HEK293 (cell line): ENCODE measurements around the gene SAMHD1.

Source experiments
- KLF9 ChIP-seq: fragments of 450-650 bp; formaldehyde crosslinking; IDR thresholded peaks from 2 replicates; pipeline ENCODE4 v1.5.1; 2016; ENCODE audit warnings: missing biosample characterization, missing genetic modification characterization, low read depth
- SP2 ChIP-seq: fragments of 450-650 bp; formaldehyde crosslinking; IDR thresholded peaks from 2 replicates; pipeline ENCODE4 v1.5.1; 2016; ENCODE audit warnings: missing biosample characterization, missing genetic modification characterization
- ZNF121 ChIP-seq: fragments of 450-650 bp; formaldehyde crosslinking; IDR thresholded peaks from 2 replicates; pipeline ENCODE4 v1.5.1; 2016; ENCODE audit warnings: missing biosample characterization, missing genetic modification characterization
- ZNF184 ChIP-seq: fragments of 450-650 bp; IDR thresholded peaks from 2 replicates; pipeline ENCODE4 v1.5.1; 2018; ENCODE audit warnings: missing biosample characterization, mild to moderate bottlenecking, missing genetic modification characterization
- TF ChIP-seq, protein P1 (sequence below): fragments of 450-650 bp; formaldehyde crosslinking; IDR thresholded peaks from 2 replicates; pipeline ENCODE4 v1.5.1; 2017; ENCODE audit warnings: missing biosample characterization, missing genetic modification characterization
- TF ChIP-seq, protein P2 (sequence below): fragments of 450-650 bp; formaldehyde crosslinking; IDR thresholded peaks from 2 replicates; pipeline ENCODE4 v1.5.1; 2016; ENCODE audit warnings: missing biosample characterization, missing genetic modification characterization

DNA sequence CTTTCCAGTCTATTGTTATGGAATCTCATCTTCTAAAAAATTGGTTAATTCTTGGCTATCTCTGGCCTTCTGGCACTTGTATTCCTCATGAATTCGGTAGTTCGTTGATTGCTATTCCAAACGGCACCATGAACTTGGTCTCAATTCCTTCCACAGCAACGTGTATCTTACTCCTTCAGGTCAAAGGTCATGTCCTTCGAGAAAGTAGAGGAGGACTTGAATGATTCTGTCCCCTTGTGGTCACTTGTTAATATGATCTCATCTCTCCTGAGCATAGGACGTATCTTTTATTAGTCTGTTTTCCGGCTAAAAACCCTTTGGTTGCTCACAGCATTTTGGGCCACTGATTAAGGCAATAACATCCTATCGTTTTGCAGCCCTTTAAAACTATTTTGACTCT, 66.2 kb downstream of the SAMHD1 start:
- TF ChIP-seq ZNF121 (tag by site-specific recombination) (no peak), ZNF184 (tag by site-specific recombination) (no peak), KLF9 (no peak), SP2 (tag by site-specific recombination) (no peak)
- TF ChIP-seq, protein P1, sequence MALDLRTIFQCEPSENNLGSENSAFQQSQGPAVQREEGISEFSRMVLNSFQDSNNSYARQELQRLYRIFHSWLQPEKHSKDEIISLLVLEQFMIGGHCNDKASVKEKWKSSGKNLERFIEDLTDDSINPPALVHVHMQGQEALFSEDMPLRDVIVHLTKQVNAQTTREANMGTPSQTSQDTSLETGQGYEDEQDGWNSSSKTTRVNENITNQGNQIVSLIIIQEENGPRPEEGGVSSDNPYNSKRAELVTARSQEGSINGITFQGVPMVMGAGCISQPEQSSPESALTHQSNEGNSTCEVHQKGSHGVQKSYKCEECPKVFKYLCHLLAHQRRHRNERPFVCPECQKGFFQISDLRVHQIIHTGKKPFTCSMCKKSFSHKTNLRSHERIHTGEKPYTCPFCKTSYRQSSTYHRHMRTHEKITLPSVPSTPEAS: no peak
- TF ChIP-seq, protein P2, sequence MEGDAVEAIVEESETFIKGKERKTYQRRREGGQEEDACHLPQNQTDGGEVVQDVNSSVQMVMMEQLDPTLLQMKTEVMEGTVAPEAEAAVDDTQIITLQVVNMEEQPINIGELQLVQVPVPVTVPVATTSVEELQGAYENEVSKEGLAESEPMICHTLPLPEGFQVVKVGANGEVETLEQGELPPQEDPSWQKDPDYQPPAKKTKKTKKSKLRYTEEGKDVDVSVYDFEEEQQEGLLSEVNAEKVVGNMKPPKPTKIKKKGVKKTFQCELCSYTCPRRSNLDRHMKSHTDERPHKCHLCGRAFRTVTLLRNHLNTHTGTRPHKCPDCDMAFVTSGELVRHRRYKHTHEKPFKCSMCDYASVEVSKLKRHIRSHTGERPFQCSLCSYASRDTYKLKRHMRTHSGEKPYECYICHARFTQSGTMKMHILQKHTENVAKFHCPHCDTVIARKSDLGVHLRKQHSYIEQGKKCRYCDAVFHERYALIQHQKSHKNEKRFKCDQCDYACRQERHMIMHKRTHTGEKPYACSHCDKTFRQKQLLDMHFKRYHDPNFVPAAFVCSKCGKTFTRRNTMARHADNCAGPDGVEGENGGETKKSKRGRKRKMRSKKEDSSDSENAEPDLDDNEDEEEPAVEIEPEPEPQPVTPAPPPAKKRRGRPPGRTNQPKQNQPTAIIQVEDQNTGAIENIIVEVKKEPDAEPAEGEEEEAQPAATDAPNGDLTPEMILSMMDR: no peak
